WTC11 (cell line): ENCODE measurements around the gene GREB1. TPM values are rescaled to one million over a fixed set of nuclear protein-coding genes. Genes with fewer than 3 reads are reported as not detected.

Experiments used
- ATAC-seq: fragments of 200-7000 bp; cut with Tn5 transposase; 2 replicates; pipeline ENCODE4 v1.10.0; 2021; ENCODE audit warnings: mild to moderate bottlenecking, moderate library complexity
- CTCF ChIA-PET: fragments of 300-600 bp; sonication (Branson Sonifier 250); formaldehyde crosslinking; loops from one replicate; lab custom pipeline; 2021; ENCODE audit warnings: antibody characterized with exemption; lab: Charles Lee
- POLR2A ChIA-PET: fragments of 350-600 bp; sonication (Branson Sonifier 250); formaldehyde crosslinking; loops from one replicate; lab custom pipeline; 2021; ENCODE audit warnings: antibody characterized with exemption; lab: Charles Lee
- DNase-seq: peaks from one replicate; pipeline ENCODE4 v3.0.0; 2021; ENCODE audit warnings: low spot score
- H3K27ac Mint-ChIP-seq: 2 replicates; pipeline ENCODE4 v1.8.0; 2021; ENCODE audit warnings: mixed read lengths
- H3K27me3 Mint-ChIP-seq: 2 replicates; pipeline ENCODE4 v1.8.0; 2021; ENCODE audit warnings: low read depth, mild to moderate bottlenecking, moderate library complexity, mixed read lengths
- H3K36me3 Mint-ChIP-seq: 2 replicates; pipeline ENCODE4 v1.8.0; 2021; ENCODE audit warnings: mixed read lengths
- H3K4me1 Mint-ChIP-seq: 2 replicates; pipeline ENCODE4 v1.8.0; 2022; ENCODE audit warnings: mixed read lengths
- H3K4me3 Mint-ChIP-seq: 2 replicates; pipeline ENCODE4 v1.8.0; 2021; ENCODE audit warnings: mild to moderate bottlenecking, moderate library complexity, mixed read lengths
- H3K9me3 Mint-ChIP-seq: 2 replicates; pipeline ENCODE4 v1.8.0; 2021; ENCODE audit warnings: mixed read lengths
- CREM ChIP-seq: sonication (generic); formaldehyde crosslinking; IDR thresholded peaks from 2 replicates; pipeline ENCODE4 v1.8.1; 2022; ENCODE audit warnings: mild to moderate bottlenecking, missing genetic modification reagents, moderate library complexity
- FOXP1 ChIP-seq: sonication (generic); formaldehyde crosslinking; IDR thresholded peaks from 2 replicates; pipeline ENCODE4 v1.8.0; 2022; ENCODE audit warnings: missing genetic modification reagents, mild to moderate bottlenecking, moderate library complexity, borderline replicate concordance
- GABPB1 ChIP-seq: sonication (generic); formaldehyde crosslinking; IDR thresholded peaks from 2 replicates; pipeline ENCODE4 v1.8.1; 2023; ENCODE audit warnings: mild to moderate bottlenecking, missing genetic modification reagents
- GTF2I ChIP-seq: fragments of 250-450 bp; sonication (Bioruptor Pico); conservative IDR thresholded peaks from 2 replicates; pipeline ENCODE4 v1.4.0; 2021; ENCODE audit warnings: mild to moderate bottlenecking
- HMGA2 ChIP-seq: fragments of 250-450 bp; sonication (Bioruptor Pico); IDR thresholded peaks from 2 replicates; pipeline ENCODE4 v1.4.0; 2021; ENCODE audit warnings: mild to moderate bottlenecking, moderate library complexity
- MYBL2 ChIP-seq: sonication (generic); formaldehyde crosslinking; IDR thresholded peaks from 2 replicates; pipeline ENCODE4 v1.8.1; 2023; ENCODE audit warnings: mild to moderate bottlenecking, moderate library complexity, missing genetic modification reagents
- OVOL2 ChIP-seq: fragments of 250-450 bp; sonication (Bioruptor Pico); IDR thresholded peaks from 2 replicates; pipeline ENCODE4 v1.9.0; 2021; ENCODE audit warnings: mild to moderate bottlenecking, borderline replicate concordance
- TCF7 ChIP-seq: sonication (generic); formaldehyde crosslinking; IDR thresholded peaks from 2 replicates; pipeline ENCODE4 v1.8.0; 2022; ENCODE audit warnings: mild to moderate bottlenecking, low read depth, missing genetic modification reagents, moderate library complexity
- TEAD4 ChIP-seq: sonication (generic); formaldehyde crosslinking; IDR thresholded peaks from 2 replicates; pipeline ENCODE4 v1.8.0; 2022; ENCODE audit warnings: mild to moderate bottlenecking, missing genetic modification reagents
- ZBTB21 ChIP-seq: sonication (generic); formaldehyde crosslinking; IDR thresholded peaks from 2 replicates; pipeline ENCODE4 v1.8.1; 2023; ENCODE audit warnings: mild to moderate bottlenecking, missing genetic modification reagents, borderline replicate concordance
- ZNF423 ChIP-seq: fragments of 250-450 bp; sonication (Bioruptor Pico); IDR thresholded peaks from 2 replicates; pipeline ENCODE4 v2.1.2; 2022; ENCODE audit warnings: mild to moderate bottlenecking, moderate library complexity
- ZNF671 ChIP-seq: fragments of 250-450 bp; sonication (Bioruptor Pico); IDR thresholded peaks from 2 replicates; pipeline ENCODE4 v1.8.0; 2021; ENCODE audit warnings: mild to moderate bottlenecking
- total RNA-seq: library from RNA; stranded (reverse); gene quantifications from 3 replicates; pipeline ENCODE4 v1.2.3, GENCODE V29; 2021
- TF ChIP-seq, protein P1 (sequence below): fragments of 250-450 bp; sonication (Bioruptor Pico); IDR thresholded peaks from 2 replicates; pipeline ENCODE4 v1.9.0; 2021; ENCODE audit warnings: mild to moderate bottlenecking, borderline replicate concordance
- TF ChIP-seq, protein P2 (sequence below): fragments of 250-450 bp; sonication (Bioruptor Pico); IDR thresholded peaks from 2 replicates; pipeline ENCODE4 v1.9.0; 2021; ENCODE audit warnings: moderate library complexity, mild to moderate bottlenecking, inconsistent platforms, borderline replicate concordance
- TF ChIP-seq, protein P3 (sequence below): sonication (generic); formaldehyde crosslinking; IDR thresholded peaks from 2 replicates; pipeline ENCODE4 v1.8.1; 2023; ENCODE audit warnings: mild to moderate bottlenecking, missing genetic modification reagents, borderline replicate concordance
- TF ChIP-seq, protein P4 (sequence below): sonication (generic); formaldehyde crosslinking; IDR thresholded peaks from 2 replicates; pipeline ENCODE4 v1.8.1; 2022; ENCODE audit warnings: mild to moderate bottlenecking, moderate library complexity, missing genetic modification reagents
- TF ChIP-seq, protein P5 (sequence below): sonication (generic); formaldehyde crosslinking; IDR thresholded peaks from 2 replicates; pipeline ENCODE4 v1.8.1; 2023; ENCODE audit warnings: mild to moderate bottlenecking, missing genetic modification reagents, moderate library complexity
- TF ChIP-seq, protein P6 (sequence below): sonication (generic); formaldehyde crosslinking; IDR thresholded peaks from 2 replicates; pipeline ENCODE4 v1.8.1; 2023; ENCODE audit warnings: mild to moderate bottlenecking, moderate library complexity, missing genetic modification reagents
- TF ChIP-seq, protein P7 (sequence below): fragments of 250-450 bp; sonication (Bioruptor Pico); IDR thresholded peaks from 2 replicates; pipeline ENCODE4 v1.8.0; 2021; ENCODE audit warnings: mild to moderate bottlenecking

Gene GREB1
- total RNA-seq, 1 experiment from 2014 or later, result 35.7 TPM

DNA sequence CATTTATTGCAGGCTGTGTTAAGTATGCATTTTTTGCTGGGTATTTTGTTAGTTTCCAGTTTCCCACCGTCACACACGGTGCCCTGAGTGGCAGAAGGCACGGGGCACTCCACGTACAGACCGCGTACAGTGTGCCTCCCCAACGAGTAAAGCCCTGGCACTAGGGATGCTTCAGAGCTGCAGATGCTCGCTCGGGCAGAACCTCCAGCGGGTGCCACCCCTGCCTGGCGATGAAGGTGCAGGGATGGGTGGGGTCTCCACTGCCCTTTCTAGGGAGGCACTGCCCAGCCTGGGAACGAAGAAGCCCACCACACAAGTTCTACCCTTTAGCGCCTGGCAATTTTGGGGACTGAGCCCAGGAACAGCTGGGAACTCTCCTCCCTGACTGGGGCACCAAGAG, 4.1 kb downstream of the GREB1 start (continued):
- TF ChIP-seq TEAD4 (CRISPR knock-in tag) (no peak), ZBTB21 (CRISPR knock-in tag) (no peak), ZNF671 (CRISPR knock-in tag) (no peak)
- TF ChIP-seq, protein P1, sequence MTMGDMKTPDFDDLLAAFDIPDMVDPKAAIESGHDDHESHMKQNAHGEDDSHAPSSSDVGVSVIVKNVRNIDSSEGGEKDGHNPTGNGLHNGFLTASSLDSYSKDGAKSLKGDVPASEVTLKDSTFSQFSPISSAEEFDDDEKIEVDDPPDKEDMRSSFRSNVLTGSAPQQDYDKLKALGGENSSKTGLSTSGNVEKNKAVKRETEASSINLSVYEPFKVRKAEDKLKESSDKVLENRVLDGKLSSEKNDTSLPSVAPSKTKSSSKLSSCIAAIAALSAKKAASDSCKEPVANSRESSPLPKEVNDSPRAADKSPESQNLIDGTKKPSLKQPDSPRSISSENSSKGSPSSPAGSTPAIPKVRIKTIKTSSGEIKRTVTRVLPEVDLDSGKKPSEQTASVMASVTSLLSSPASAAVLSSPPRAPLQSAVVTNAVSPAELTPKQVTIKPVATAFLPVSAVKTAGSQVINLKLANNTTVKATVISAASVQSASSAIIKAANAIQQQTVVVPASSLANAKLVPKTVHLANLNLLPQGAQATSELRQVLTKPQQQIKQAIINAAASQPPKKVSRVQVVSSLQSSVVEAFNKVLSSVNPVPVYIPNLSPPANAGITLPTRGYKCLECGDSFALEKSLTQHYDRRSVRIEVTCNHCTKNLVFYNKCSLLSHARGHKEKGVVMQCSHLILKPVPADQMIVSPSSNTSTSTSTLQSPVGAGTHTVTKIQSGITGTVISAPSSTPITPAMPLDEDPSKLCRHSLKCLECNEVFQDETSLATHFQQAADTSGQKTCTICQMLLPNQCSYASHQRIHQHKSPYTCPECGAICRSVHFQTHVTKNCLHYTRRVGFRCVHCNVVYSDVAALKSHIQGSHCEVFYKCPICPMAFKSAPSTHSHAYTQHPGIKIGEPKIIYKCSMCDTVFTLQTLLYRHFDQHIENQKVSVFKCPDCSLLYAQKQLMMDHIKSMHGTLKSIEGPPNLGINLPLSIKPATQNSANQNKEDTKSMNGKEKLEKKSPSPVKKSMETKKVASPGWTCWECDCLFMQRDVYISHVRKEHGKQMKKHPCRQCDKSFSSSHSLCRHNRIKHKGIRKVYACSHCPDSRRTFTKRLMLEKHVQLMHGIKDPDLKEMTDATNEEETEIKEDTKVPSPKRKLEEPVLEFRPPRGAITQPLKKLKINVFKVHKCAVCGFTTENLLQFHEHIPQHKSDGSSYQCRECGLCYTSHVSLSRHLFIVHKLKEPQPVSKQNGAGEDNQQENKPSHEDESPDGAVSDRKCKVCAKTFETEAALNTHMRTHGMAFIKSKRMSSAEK (CRISPR knock-in tag), result no peak
- TF ChIP-seq, protein P2, sequence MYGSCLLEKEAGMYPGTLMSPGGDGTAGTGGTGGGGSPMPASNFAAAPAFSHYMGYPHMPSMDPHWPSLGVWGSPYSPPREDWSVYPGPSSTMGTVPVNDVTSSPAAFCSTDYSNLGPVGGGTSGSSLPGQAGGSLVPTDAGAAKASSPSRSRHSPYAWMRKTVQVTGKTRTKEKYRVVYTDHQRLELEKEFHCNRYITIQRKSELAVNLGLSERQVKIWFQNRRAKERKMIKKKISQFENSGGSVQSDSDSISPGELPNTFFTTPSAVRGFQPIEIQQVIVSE (CRISPR knock-in tag), result no peak
- TF ChIP-seq, protein P3, sequence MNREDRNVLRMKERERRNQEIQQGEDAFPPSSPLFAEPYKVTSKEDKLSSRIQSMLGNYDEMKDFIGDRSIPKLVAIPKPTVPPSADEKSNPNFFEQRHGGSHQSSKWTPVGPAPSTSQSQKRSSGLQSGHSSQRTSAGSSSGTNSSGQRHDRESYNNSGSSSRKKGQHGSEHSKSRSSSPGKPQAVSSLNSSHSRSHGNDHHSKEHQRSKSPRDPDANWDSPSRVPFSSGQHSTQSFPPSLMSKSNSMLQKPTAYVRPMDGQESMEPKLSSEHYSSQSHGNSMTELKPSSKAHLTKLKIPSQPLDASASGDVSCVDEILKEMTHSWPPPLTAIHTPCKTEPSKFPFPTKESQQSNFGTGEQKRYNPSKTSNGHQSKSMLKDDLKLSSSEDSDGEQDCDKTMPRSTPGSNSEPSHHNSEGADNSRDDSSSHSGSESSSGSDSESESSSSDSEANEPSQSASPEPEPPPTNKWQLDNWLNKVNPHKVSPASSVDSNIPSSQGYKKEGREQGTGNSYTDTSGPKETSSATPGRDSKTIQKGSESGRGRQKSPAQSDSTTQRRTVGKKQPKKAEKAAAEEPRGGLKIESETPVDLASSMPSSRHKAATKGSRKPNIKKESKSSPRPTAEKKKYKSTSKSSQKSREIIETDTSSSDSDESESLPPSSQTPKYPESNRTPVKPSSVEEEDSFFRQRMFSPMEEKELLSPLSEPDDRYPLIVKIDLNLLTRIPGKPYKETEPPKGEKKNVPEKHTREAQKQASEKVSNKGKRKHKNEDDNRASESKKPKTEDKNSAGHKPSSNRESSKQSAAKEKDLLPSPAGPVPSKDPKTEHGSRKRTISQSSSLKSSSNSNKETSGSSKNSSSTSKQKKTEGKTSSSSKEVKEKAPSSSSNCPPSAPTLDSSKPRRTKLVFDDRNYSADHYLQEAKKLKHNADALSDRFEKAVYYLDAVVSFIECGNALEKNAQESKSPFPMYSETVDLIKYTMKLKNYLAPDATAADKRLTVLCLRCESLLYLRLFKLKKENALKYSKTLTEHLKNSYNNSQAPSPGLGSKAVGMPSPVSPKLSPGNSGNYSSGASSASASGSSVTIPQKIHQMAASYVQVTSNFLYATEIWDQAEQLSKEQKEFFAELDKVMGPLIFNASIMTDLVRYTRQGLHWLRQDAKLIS (CRISPR knock-in tag), result no peak
- TF ChIP-seq, protein P4, sequence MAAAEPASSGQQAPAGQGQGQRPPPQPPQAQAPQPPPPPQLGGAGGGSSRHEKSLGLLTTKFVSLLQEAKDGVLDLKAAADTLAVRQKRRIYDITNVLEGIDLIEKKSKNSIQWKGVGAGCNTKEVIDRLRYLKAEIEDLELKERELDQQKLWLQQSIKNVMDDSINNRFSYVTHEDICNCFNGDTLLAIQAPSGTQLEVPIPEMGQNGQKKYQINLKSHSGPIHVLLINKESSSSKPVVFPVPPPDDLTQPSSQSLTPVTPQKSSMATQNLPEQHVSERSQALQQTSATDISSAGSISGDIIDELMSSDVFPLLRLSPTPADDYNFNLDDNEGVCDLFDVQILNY (CRISPR knock-in tag), result no peak

DNA sequence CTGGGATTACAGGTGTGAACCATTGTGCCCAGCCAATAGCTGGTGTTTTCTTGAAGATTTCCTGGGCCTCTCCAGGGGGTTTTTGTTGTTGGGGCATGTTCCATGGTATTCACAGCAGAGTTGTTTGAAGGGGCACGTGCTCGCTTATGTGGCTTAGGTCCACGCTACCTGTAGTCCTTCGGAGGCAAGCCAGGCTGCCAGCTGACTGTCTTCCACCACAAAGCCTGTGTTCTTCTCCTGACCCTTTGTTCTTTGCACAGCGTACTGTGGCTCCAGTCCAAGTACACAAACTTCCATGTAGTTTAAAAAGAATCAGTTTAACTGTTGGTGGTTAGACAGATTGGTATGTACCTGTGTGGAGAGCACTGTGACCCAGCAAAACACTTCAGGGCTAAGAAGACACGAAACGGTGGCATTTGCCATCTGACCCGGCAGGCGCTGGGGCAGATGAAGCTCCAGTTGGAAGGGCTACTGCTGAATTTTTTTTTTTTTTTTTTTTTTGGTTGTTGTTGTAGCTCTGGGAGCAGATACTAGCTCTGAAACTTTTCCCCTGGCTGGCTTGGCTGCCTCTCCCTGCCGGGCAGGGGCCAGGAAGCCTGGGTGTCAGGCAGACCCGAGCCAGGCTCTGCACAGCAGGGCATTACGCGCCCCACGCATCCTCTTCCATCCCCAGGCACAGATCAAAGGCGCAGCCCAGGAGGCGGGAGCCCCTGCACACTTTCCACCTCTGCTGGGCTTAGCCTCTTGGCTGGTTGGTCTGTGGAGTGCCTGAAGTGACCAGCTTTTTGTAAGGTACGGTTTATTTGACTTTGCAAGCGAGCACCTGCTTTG, 5.7 kb downstream of the GREB1 start:
- no peaks in the 10 kb centered on the region for H3K9me3 Mint-ChIP-seq
- DNase-seq, result no peak
- no peaks in the 10 kb centered on the region for H3K36me3 Mint-ChIP-seq
- peak; percentile 23 for ATAC-seq
- H3K27ac Mint-ChIP-seq, result peak overlapping the region; percentile 71
- H3K27me3 Mint-ChIP-seq, result no peaks in the 10 kb centered on the region
- peak overlapping the region; percentile 26 for H3K4me3 Mint-ChIP-seq
- POLR2A ChIA-PET, result interaction anchor here (0.9 kb wide), 1 partner anchor 9 kb away, joined by 3 read pairs; no protein-coding TSS in a partner anchor
- CTCF ChIA-PET, result interaction anchor here (0.6 to 10.2 kb wide), 6 partner anchors 24 to 407 kb away, joined by 3 to 191 read pairs (median 3); a partner anchor contains a TSS
- H3K4me1 Mint-ChIP-seq, result peaks cover 71% of the 10 kb centered on the region
- no peak for TF ChIP-seq FOXP1 (CRISPR knock-in tag)
- TF ChIP-seq GTF2I (CRISPR knock-in tag), result no peak
- 0 out of 2 replicates have a peak, but pooled peaks have one; percentile 22 for TF ChIP-seq TCF7 (CRISPR knock-in tag)
- TF ChIP-seq MYBL2 (CRISPR knock-in tag), result no peak
- no peak for TF ChIP-seq OVOL2
- peak; percentile 80; the same call in 1 of the 2 replicates for TF ChIP-seq ZNF423 (CRISPR knock-in tag)
- peak; percentile 16 for TF ChIP-seq GABPB1 (CRISPR knock-in tag)
- TF ChIP-seq, protein P5, sequence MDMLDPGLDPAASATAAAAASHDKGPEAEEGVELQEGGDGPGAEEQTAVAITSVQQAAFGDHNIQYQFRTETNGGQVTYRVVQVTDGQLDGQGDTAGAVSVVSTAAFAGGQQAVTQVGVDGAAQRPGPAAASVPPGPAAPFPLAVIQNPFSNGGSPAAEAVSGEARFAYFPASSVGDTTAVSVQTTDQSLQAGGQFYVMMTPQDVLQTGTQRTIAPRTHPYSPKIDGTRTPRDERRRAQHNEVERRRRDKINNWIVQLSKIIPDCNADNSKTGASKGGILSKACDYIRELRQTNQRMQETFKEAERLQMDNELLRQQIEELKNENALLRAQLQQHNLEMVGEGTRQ (CRISPR knock-in tag), result peak; percentile 46
- TF ChIP-seq, protein P6, sequence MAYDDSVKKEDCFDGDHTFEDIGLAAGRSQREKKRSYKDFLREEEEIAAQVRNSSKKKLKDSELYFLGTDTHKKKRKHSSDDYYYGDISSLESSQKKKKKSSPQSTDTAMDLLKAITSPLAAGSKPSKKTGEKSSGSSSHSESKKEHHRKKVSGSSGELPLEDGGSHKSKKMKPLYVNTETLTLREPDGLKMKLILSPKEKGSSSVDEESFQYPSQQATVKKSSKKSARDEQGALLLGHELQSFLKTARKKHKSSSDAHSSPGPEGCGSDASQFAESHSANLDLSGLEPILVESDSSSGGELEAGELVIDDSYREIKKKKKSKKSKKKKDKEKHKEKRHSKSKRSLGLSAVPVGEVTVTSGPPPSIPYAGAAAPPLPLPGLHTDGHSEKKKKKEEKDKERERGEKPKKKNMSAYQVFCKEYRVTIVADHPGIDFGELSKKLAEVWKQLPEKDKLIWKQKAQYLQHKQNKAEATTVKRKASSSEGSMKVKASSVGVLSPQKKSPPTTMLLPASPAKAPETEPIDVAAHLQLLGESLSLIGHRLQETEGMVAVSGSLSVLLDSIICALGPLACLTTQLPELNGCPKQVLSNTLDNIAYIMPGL (CRISPR knock-in tag), result no peak
- TF ChIP-seq, protein P7, sequence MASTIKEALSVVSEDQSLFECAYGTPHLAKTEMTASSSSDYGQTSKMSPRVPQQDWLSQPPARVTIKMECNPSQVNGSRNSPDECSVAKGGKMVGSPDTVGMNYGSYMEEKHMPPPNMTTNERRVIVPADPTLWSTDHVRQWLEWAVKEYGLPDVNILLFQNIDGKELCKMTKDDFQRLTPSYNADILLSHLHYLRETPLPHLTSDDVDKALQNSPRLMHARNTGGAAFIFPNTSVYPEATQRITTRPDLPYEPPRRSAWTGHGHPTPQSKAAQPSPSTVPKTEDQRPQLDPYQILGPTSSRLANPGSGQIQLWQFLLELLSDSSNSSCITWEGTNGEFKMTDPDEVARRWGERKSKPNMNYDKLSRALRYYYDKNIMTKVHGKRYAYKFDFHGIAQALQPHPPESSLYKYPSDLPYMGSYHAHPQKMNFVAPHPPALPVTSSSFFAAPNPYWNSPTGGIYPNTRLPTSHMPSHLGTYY, result no peak
- no peak for TF ChIP-seq HMGA2 (CRISPR knock-in tag)
- no peak for TF ChIP-seq CREM (CRISPR knock-in tag)
